Measurements from ENCODE around the gene CTDP1.

- TF ChIP-seq CTCF (optimal IDR thresholded peaks at IDR 0.05 in 1 of 3, IDR thresholded peaks at IDR 0.05 in 1 of 3, conservative IDR thresholded peaks at IDR 0.05 in 1 of 3; ENCODE audit: extremely low read depth in 1 of 3, insufficient read depth in 2 of 3, low read length in 3 of 3) (no peak), EZH2 (IDR thresholded peaks at IDR 0.05; ENCODE audit: low read length) (no peak)
Observed at GRCh38 chr18:79774111-79774510, 94.5 kb downstream of the CTDP1 start.

All from keratinocyte (primary cell).